Thoracic aorta (tissue), 2 donors: ENCODE measurements around the gene SUFU. TPM values are rescaled to one million over a fixed set of nuclear protein-coding genes. Genes with fewer than 3 reads are reported as not detected.

ENCODE experiments used
- ATAC-seq: fragments of 150-250 bp; one replicate; pipeline ENCODE4 v1.8.0; 2017; ENCODE audit warnings: low read depth; ENCODE audit not compliant: insufficient number of reproducible peaks, low FRiP score
- DNase-seq: peaks from one replicate; pipeline ENCODE4 v3.0.0-alpha.2; 2020; ENCODE audit warnings: low spot score
- H3K27ac ChIP-seq, 2 donors: fragments of 200-600 bp; sonication (generic); 1 replicate in 1 of 2; 2 replicates in 1 of 2; pipeline ENCODE4 v1.5.1; 2016; ENCODE audit warnings: mild to moderate bottlenecking in 2 of 2, moderate library complexity in 2 of 2
- H3K27me3 ChIP-seq: fragments of 200-600 bp; sonication (generic); replicated peaks from 2 replicates; pipeline ENCODE4 v1.6.0; 2016; ENCODE audit warnings: mild to moderate bottlenecking; ENCODE audit not compliant: insufficient read depth
- H3K36me3 ChIP-seq: fragments of 200-600 bp; sonication (generic); one replicate; pipeline ENCODE4 v1.5.1; 2016
- H3K4me1 ChIP-seq, 2 donors: fragments of 200-600 bp; sonication (generic); 1 replicate in 1 of 2; 2 replicates in 1 of 2; pipeline versions ENCODE4 v1.5.1 to v1.6.0; 2016; ENCODE audit warnings: low read depth in 2 of 2, mild to moderate bottlenecking in 1 of 2; ENCODE audit not compliant: control insufficient read depth in 1 of 2
- H3K4me3 ChIP-seq: fragments of 200-600 bp; sonication (generic); 2 replicates; pipeline ENCODE4 v1.5.1; 2016; ENCODE audit warnings: mild to moderate bottlenecking
- H3K9me3 ChIP-seq: fragments of 200-600 bp; sonication (generic); 2 replicates; pipeline ENCODE4 v1.5.1; 2016
- CTCF ChIP-seq: fragments of 200-600 bp; sonication (generic); IDR thresholded peaks from one replicate; pipeline ENCODE4 v1.5.1; 2019; ENCODE audit warnings: antibody characterized with exemption
- total RNA-seq, 2 donors: library from RNA; depleted of rRNA; stranded (reverse); fragments of >200 nt; gene quantifications; one replicate each; pipeline versions ENCODE4 v1.1.0 to v1.2.3, GENCODE V29; 2016

The SUFU gene
- total RNA-seq, 2 donors from 2014 or later = 4.6 to 7.6 TPM

- TF ChIP-seq CTCF = no peak
- Histone ChIP-seq H3K27ac (no peak overlapping the region), H3K9me3 (no peaks in the 10 kb centered on the region), H3K4me1 (peaks cover 19 to 29% of the 10 kb centered on the region in 2 donors), H3K36me3 (peaks cover 13% of the 10 kb centered on the region), H3K27me3 (no peaks in the 10 kb centered on the region), H3K4me3 (no peak overlapping the region)
- no peak for ATAC-seq
- no peak for DNase-seq
These were observed 3.7 kb downstream of the SUFU start for GRCh38 chr10:102507521-102507920.

- TF ChIP-seq CTCF = no peak
- Histone ChIP-seq H3K4me1 (peaks cover 15 to 23% of the 10 kb centered on the region in 2 donors), H3K27me3 (no peaks in the 10 kb centered on the region), H3K4me3 (no peak overlapping the region), H3K27ac (no peak overlapping the region), H3K9me3 (no peaks in the 10 kb centered on the region), H3K36me3 (peaks cover 13% of the 10 kb centered on the region)
- no peak for ATAC-seq
- no peak for DNase-seq
These were observed 4.7 kb downstream of the SUFU start for GRCh38 chr10:102508506-102508905.

GRCh38 chr10:102509387-102509786, 5.6 kb downstream of the SUFU start:
- no peak overlapping the region for H3K27ac ChIP-seq
- no peak for ATAC-seq
- H3K4me3 ChIP-seq = no peak overlapping the region
- peaks cover 15 to 22% of the 10 kb centered on the region in 2 donors for H3K4me1 ChIP-seq
- DNase-seq = no peak
- H3K27me3 ChIP-seq = no peaks in the 10 kb centered on the region
- peaks cover 13% of the 10 kb centered on the region for H3K36me3 ChIP-seq
- TF ChIP-seq CTCF = no peak
- H3K9me3 ChIP-seq = no peaks in the 10 kb centered on the region

GRCh38 chr10:102511583-102512274, 8.0 kb downstream of the SUFU start:
- ATAC-seq (no peak), DNase-seq (no peak)
- Histone ChIP-seq H3K36me3 (peaks cover 13% of the 10 kb centered on the region), H3K4me3 (no peak overlapping the region), H3K27me3 (no peaks in the 10 kb centered on the region), H3K9me3 (no peaks in the 10 kb centered on the region), H3K27ac (no peak overlapping the region), H3K4me1 (peaks cover 9% of the 10 kb centered on the region in 2 donors)
- TF ChIP-seq CTCF = no peak

- H3K36me3 ChIP-seq = peaks cover 15% of the 10 kb centered on the region
- H3K27me3 ChIP-seq = no peaks in the 10 kb centered on the region
These were observed 10.9 kb downstream of the SUFU start for GRCh38 chr10:102514487-102515311.

More at GRCh38 chr10:102514487-102515311, 10.9 kb downstream of the SUFU start:
- H3K27ac ChIP-seq = no peak overlapping the region
- H3K9me3 ChIP-seq = no peaks in the 10 kb centered on the region
- no peak overlapping the region for H3K4me3 ChIP-seq
- DNase-seq (no peak), ATAC-seq (no peak)
- peaks cover 0 to 8% of the 10 kb centered on the region in 2 donors for H3K4me1 ChIP-seq
- TF ChIP-seq CTCF = no peak
